SK-N-SH (cell line): Measurements from ENCODE around the gene GPR39.

Experiments
- EP300 ChIP-seq, 2 experiments: IDR thresholded peaks; 2 replicates each; pipeline versions ENCODE4 v1.4.0 to v1.6.1; 2012; ENCODE audit warnings: borderline replicate concordance in 1 of 2, low read depth in 1 of 2, low read length in 1 of 2
- EZH2phosphoT487 ChIP-seq: fragments of 200-600 bp; sonication (generic); IDR thresholded peaks from 2 replicates; pipeline ENCODE4 v1.6.1; 2017; ENCODE audit warnings: low read depth, mixed run types, mild to moderate bottlenecking, antibody characterized with exemption, moderate library complexity, borderline replicate concordance
- POLR2AphosphoS5 ChIP-seq: IDR thresholded peaks from 2 replicates; pipeline ENCODE4 v1.6.1; 2012; ENCODE audit warnings: low read depth, low read length
- RFX5 ChIP-seq: IDR thresholded peaks from 2 replicates; pipeline ENCODE4 v1.6.1; 2012; ENCODE audit warnings: mild to moderate bottlenecking, improper control_type of control experiment, low read length
- TEAD4 ChIP-seq: IDR thresholded peaks from 2 replicates; pipeline ENCODE4 v1.4.0; 2012; ENCODE audit warnings: mild to moderate bottlenecking, borderline replicate concordance; ENCODE audit not compliant: insufficient read depth
- TF ChIP-seq, protein P1 (sequence below): fragments of 200-600 bp; sonication (generic); IDR thresholded peaks from 2 replicates; pipeline ENCODE4 v1.6.1; 2017; ENCODE audit warnings: antibody characterized with exemption, mild to moderate bottlenecking, moderate library complexity
- TF ChIP-seq, protein P2 (sequence below): IDR thresholded peaks from 2 replicates; pipeline ENCODE4 v1.6.1; 2012; ENCODE audit warnings: mild to moderate bottlenecking, low read depth, low read length, moderate library complexity
- TF ChIP-seq, protein P3 (sequence below): IDR thresholded peaks from 2 replicates; pipeline ENCODE4 v1.4.0; 2012; ENCODE audit warnings: low read depth, borderline replicate concordance
- TF ChIP-seq, protein P4 (sequence below): fragments of 150-350 bp; IDR thresholded peaks from 2 replicates; pipeline ENCODE4 v1.6.1; 2016; ENCODE audit warnings: mild to moderate bottlenecking, low read depth, low read length

DNA sequence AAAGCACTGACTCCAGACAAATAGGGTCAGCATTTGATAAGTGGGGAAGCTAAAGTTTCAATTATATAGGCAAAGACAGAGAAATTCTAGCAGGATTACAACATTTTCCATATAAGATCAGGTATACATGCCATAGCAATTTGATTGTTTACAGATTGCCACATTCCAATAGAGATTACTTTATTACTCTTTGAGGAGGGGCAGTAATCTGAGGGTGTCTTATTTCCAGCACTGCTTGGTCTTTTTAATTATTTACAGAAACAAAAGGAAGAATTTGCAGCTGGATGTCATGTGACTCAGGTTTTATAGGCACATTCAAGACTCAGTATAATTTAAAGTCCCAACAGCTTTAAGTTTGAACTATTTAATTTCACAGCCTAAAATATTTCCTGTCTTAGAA is 42.5 kb upstream of the GPR39 start:
- TF ChIP-seq, protein P1, sequence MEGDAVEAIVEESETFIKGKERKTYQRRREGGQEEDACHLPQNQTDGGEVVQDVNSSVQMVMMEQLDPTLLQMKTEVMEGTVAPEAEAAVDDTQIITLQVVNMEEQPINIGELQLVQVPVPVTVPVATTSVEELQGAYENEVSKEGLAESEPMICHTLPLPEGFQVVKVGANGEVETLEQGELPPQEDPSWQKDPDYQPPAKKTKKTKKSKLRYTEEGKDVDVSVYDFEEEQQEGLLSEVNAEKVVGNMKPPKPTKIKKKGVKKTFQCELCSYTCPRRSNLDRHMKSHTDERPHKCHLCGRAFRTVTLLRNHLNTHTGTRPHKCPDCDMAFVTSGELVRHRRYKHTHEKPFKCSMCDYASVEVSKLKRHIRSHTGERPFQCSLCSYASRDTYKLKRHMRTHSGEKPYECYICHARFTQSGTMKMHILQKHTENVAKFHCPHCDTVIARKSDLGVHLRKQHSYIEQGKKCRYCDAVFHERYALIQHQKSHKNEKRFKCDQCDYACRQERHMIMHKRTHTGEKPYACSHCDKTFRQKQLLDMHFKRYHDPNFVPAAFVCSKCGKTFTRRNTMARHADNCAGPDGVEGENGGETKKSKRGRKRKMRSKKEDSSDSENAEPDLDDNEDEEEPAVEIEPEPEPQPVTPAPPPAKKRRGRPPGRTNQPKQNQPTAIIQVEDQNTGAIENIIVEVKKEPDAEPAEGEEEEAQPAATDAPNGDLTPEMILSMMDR = no peak
- TF ChIP-seq EZH2phosphoT487 (no peak), POLR2AphosphoS5 (no peak), RFX5 (no peak), TEAD4 (no peak), EP300 (IDR thresholded peaks at IDR 0.05; ENCODE audit: borderline replicate concordance in 1 of 2, low read depth in 1 of 2, low read length in 1 of 2) (no peak)
- TF ChIP-seq, protein P2, sequence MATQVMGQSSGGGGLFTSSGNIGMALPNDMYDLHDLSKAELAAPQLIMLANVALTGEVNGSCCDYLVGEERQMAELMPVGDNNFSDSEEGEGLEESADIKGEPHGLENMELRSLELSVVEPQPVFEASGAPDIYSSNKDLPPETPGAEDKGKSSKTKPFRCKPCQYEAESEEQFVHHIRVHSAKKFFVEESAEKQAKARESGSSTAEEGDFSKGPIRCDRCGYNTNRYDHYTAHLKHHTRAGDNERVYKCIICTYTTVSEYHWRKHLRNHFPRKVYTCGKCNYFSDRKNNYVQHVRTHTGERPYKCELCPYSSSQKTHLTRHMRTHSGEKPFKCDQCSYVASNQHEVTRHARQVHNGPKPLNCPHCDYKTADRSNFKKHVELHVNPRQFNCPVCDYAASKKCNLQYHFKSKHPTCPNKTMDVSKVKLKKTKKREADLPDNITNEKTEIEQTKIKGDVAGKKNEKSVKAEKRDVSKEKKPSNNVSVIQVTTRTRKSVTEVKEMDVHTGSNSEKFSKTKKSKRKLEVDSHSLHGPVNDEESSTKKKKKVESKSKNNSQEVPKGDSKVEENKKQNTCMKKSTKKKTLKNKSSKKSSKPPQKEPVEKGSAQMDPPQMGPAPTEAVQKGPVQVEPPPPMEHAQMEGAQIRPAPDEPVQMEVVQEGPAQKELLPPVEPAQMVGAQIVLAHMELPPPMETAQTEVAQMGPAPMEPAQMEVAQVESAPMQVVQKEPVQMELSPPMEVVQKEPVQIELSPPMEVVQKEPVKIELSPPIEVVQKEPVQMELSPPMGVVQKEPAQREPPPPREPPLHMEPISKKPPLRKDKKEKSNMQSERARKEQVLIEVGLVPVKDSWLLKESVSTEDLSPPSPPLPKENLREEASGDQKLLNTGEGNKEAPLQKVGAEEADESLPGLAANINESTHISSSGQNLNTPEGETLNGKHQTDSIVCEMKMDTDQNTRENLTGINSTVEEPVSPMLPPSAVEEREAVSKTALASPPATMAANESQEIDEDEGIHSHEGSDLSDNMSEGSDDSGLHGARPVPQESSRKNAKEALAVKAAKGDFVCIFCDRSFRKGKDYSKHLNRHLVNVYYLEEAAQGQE = no peak
- TF ChIP-seq, protein P3, sequence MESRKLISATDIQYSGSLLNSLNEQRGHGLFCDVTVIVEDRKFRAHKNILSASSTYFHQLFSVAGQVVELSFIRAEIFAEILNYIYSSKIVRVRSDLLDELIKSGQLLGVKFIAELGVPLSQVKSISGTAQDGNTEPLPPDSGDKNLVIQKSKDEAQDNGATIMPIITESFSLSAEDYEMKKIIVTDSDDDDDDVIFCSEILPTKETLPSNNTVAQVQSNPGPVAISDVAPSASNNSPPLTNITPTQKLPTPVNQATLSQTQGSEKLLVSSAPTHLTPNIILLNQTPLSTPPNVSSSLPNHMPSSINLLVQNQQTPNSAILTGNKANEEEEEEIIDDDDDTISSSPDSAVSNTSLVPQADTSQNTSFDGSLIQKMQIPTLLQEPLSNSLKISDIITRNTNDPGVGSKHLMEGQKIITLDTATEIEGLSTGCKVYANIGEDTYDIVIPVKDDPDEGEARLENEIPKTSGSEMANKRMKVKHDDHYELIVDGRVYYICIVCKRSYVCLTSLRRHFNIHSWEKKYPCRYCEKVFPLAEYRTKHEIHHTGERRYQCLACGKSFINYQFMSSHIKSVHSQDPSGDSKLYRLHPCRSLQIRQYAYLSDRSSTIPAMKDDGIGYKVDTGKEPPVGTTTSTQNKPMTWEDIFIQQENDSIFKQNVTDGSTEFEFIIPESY = no peak
- TF ChIP-seq, protein P4, sequence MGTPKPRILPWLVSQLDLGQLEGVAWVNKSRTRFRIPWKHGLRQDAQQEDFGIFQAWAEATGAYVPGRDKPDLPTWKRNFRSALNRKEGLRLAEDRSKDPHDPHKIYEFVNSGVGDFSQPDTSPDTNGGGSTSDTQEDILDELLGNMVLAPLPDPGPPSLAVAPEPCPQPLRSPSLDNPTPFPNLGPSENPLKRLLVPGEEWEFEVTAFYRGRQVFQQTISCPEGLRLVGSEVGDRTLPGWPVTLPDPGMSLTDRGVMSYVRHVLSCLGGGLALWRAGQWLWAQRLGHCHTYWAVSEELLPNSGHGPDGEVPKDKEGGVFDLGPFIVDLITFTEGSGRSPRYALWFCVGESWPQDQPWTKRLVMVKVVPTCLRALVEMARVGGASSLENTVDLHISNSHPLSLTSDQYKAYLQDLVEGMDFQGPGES = no peak
